ENCODE data around the gene HOXC9.

HOXC9 gene

GRCh38 chr12:53989227-53990113 is 10.5 kb upstream of the HOXC9 start:
- no peak for DNase-seq

- no peak for DNase-seq
Measured at GRCh38 chr12:53990311-53991076, 9.5 kb upstream of the HOXC9 start.

GRCh38 chr12:53991077-53991460 is 8.9 kb upstream of the HOXC9 start:
- no peak for DNase-seq

- DNase-seq = no peak
Measured at GRCh38 chr12:53992377-53992889, 7.5 kb upstream of the HOXC9 start.

GRCh38 chr12:53993162-53994008 is 6.6 kb upstream of the HOXC9 start:
- no peak for DNase-seq

GRCh38 chr12:53994009-53994263 is 6.0 kb upstream of the HOXC9 start:
- DNase-seq = no peak

DNA sequence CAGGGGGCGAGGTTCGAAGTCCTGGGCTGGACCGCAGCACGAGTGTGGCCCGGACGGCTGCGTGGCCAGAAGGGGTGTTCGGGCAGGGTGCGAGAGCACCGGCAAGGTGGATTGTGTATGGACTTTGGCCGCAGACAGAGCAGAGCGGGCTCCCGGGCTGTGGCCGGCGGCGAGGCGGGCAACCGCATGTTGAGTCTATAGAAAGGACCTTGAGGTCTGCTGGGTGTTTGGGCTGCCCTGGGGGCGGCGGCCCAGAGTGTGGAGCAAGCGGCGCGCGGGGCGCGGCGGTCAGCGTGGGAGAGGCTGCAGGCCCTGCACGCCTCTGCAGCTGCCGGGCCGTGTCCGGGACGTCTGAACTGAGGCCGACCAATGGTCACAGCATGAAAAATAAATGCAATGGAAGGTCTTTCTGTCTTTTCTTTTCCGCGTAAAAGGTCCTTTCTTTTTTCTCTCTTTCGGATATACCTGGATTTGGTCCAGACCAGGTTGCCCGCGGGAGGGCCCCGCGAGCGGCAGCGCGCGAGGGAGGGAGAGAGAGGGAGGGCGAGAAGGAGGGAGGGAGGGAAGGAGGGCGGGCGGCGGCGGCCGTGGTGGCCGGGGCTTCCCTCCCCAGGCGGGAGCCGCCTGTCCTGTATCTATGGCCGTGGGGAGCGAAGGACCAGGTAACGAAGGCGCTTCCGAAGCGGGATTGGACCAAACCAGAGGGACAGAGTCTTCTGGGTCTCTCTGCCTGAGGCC is 5.5 kb upstream of the HOXC9 start:
- no peak for DNase-seq

GRCh38 chr12:53995002-53995377 is 5.0 kb upstream of the HOXC9 start:
- no peak for DNase-seq

DNA sequence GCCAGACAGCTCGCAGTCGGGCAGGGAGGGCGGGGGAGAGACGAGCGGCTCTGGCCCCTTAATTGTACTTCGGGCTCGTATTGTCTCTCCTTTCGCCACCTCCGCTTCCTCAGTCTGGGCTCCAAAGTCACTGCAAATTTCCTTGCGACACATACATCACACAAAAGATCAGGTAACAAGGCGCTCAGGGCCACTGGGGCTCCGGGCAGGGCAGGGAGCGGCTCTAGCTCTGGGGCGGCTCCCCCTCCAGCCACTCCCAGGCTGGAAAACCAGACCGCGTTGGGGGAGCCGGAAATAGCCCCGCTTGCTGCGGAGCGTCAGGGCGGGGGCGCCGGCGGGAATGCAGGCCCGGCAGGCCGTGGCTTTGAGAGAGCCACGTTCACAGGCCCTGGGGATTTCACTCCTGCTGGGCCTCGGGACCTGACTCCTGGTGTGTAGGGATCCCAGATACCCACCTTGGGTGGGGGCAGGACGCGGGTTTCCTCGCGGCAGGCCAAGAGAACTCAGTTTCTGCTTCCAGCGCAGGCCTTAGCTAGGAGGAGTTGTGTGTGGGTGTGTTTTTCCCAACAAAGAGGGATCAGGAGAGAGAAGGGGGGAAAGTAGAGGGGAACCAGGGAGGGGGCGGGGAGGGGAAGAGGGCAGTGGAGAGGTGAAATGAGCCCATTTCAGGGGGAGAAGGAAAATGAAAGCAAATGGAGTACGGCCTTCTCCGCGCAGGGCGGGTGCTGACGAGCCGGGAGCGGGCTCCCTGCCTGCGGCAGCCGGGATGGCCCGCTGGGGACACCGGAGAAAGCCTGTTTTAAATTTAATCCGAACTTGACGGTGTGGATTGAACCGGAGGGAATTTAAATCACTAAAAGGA is 4.4 kb upstream of the HOXC9 start:
- DNase-seq = no peak

- DNase-seq = no peak
Measured at GRCh38 chr12:53996240-53997203, 3.4 kb upstream of the HOXC9 start.

GRCh38 chr12:53997204-53998109 is 2.5 kb upstream of the HOXC9 start:
- no peak for DNase-seq

DNA sequence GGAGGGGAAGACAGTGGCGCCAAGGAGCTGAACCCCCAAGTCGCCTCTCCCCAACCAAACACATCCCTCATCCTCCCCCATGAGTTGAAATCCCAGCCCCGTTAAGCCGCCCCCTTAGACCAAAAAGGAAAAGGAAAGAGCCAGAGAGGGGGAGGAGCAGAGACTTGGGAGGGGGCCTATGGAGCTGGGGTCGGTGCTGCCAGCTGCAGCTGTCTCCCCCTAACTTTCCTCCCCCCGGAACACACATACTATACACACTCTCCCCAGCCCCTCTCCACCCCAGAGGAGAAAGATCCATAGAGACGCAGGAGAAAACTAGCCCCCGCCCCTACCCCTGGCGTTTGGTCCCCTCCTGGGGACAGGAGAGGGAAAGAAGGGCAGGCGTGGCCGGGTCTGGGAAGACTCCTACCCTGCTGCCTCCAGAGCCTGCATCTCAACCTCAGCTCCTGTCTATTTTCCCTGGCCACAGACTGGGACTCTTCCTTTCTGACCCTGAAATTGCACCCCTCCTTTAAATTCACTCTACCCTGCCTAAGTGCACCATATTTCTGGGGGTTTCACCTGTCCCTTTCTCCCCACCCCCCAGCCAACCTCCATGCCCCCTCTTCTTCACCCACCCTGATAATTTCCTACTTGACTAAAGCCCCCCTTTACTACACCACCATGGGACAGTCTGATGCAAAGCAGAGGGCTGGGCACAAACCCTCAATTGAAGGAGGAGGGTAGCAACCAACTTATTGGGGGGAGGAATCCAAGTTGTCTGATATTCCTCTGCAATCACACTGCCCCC is 1.7 kb upstream of the HOXC9 start:
- no peak for DNase-seq

GRCh38 chr12:53998900-53999236 is 1.1 kb upstream of the HOXC9 start:
- no peak for DNase-seq

DNA sequence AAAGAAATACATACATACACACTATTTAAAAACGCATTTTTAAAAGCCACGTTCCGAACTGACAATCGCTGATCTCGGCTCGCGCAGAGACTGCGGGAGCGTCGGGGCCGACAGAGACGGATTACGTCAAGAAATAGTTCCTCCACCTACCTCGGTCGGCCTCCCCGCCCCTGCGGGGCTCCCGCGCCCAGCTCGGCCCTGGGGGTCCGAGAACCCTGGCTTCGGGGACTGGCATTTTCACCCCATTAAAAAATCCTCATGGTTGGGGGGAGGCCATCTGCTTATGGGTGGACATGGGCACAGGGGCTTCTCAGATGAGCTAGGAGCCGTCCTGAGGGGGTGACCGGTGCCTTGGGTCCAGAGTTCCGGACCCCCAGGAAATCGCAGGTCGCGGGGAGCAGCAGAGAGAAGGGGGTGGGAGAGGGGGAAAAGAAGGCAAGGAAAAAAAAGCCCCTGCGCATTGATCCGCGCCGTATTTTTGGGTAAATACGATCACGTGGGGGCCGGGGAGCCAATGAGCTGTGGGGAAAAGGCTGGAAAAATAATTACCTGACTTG is 324 bp upstream of the HOXC9 start:
- DNase-seq = no peak

GRCh38 chr12:54001283-54002187 is 1.6 kb downstream of the HOXC9 start:
- DNase-seq = no peak

GRCh38 chr12:54002278-54002914 is 2.4 kb downstream of the HOXC9 start:
- DNase-seq = no peak
